Caco-2 (cell line): ENCODE measurements around the gene RSPO1. TPM values are rescaled to one million over a fixed set of nuclear protein-coding genes. Genes with fewer than 3 reads are reported as not detected.

Experiments
- BruUV-seq: library from RNA; stranded (reverse); fragments of 400-500 nt; replicated peaks from 2 replicates; lab custom pipeline; 2021; lab: Mats Ljungman, UMichigan
- CTCF ChIA-PET: fragments of 300-600 bp; sonication (Branson Sonifier 250); formaldehyde crosslinking; loops from one replicate; lab custom pipeline; 2022; ENCODE audit warnings: antibody characterized with exemption; lab: Charles Lee
- POLR2A ChIA-PET: fragments of 300-600 bp; sonication (Branson Sonifier 250); formaldehyde crosslinking; loops from one replicate; lab custom pipeline; 2022; ENCODE audit warnings: antibody characterized with exemption; lab: Charles Lee
- DNase-seq, 2 experiments: peaks; one replicate each; pipeline versions ENCODE4 v3.0.0 to v3.0.0-alpha.2; 2020 to 2022
- H3K27me3 ChIP-seq: replicated peaks from 2 replicates; pipeline ENCODE4 v1.6.0; 2011; ENCODE audit warnings: low read length; ENCODE audit not compliant: control insufficient read depth, insufficient read depth
- H3K36me3 ChIP-seq: 2 replicates; pipeline ENCODE4 v1.5.1; 2011; ENCODE audit warnings: low read length; ENCODE audit not compliant: control insufficient read depth, insufficient read depth
- H3K4me1 ChIP-seq: fragments of 250-450 bp; sonication (Bioruptor Pico); 2 replicates; pipeline ENCODE4 v1.5.1; 2020; ENCODE audit warnings: mild to moderate bottlenecking
- H3K4me3 ChIP-seq: 2 replicates; pipeline ENCODE4 v1.5.1; 2011; ENCODE audit warnings: low read depth, mild to moderate bottlenecking, control low read depth, low read length
- H3K9me3 ChIP-seq: fragments of 250-450 bp; sonication (Bioruptor Pico); 2 replicates; pipeline ENCODE4 v1.5.1; 2020; ENCODE audit warnings: mild to moderate bottlenecking, moderate library complexity
- H3K27ac Mint-ChIP-seq: one replicate; pipeline ENCODE4 v1.8.0; 2022; ENCODE audit warnings: mixed read lengths; ENCODE audit not compliant: unreplicated experiment
- H3K27me3 Mint-ChIP-seq: one replicate; pipeline ENCODE4 v1.8.0; 2022; ENCODE audit warnings: mixed read lengths; ENCODE audit not compliant: insufficient read depth, unreplicated experiment
- H3K36me3 Mint-ChIP-seq: one replicate; pipeline ENCODE4 v1.8.0; 2022; ENCODE audit warnings: mild to moderate bottlenecking, mixed read lengths; ENCODE audit not compliant: insufficient read depth, unreplicated experiment
- H3K4me1 Mint-ChIP-seq: one replicate; pipeline ENCODE4 v1.8.0; 2022; ENCODE audit warnings: low read depth, mixed read lengths; ENCODE audit not compliant: unreplicated experiment
- H3K4me3 Mint-ChIP-seq: one replicate; pipeline ENCODE4 v1.8.0; 2022; ENCODE audit warnings: mild to moderate bottlenecking, moderate library complexity, mixed read lengths; ENCODE audit not compliant: unreplicated experiment
- H3K9me3 Mint-ChIP-seq: one replicate; pipeline ENCODE4 v1.8.0; 2022; ENCODE audit warnings: mixed read lengths; ENCODE audit not compliant: unreplicated experiment
- CTCF ChIP-seq, 2 experiments: fragments of 200-600 bp in 1 of 2; IDR thresholded peaks; 1 replicate in 1 of 2; 2 replicates in 1 of 2; pipeline versions ENCODE4 v1.5.1 to v1.8.0; 2011 to 2022; ENCODE audit warnings: antibody characterized with exemption in 1 of 2, control low read depth in 1 of 2, inconsistent platforms in 1 of 2, low read depth in 1 of 2, low read length in 1 of 2, mild to moderate bottlenecking in 1 of 2, moderate library complexity in 1 of 2; ENCODE audit not compliant: insufficient read depth in 1 of 2, severe bottlenecking in 1 of 2, unreplicated experiment in 1 of 2
- intact Hi-C: fragments of 100-400 bp; cut with micrococcal nuclease; formaldehyde crosslinking; loops from one replicate; pipeline ENCODE4 v1.10.0; 2022; ENCODE audit not compliant: unreplicated experiment
- total RNA-seq: library from RNA; stranded (reverse); gene quantifications from 2 replicates; pipeline ENCODE4 v1.2.3, GENCODE V29; 2022

The RSPO1 gene
- total RNA-seq, 1 experiment from 2014 or later = not detected

- BruUV-seq = no TSS peak
- intact Hi-C loops = no loop called here
Measured at GRCh38 chr1:37671261-37671660, 36.6 kb upstream of the RSPO1 start.

GRCh38 chr1:37670133-37670532 lies 35.4 kb upstream of the RSPO1 start:
- DNase-seq = no peak
- Histone ChIP-seq H3K36me3 (no peaks in the 10 kb centered on the region), H3K9me3 (no peaks in the 10 kb centered on the region), H3K4me3 (no peak overlapping the region), H3K27me3 (no peaks in the 10 kb centered on the region), H3K4me1 (no peaks in the 10 kb centered on the region)
- ChIA-PET CTCF (no interaction called here), POLR2A (no interaction called here)
- TF ChIP-seq CTCF (IDR thresholded peaks at IDR 0.05; ENCODE audit: insufficient read depth in 1 of 2, low read depth in 1 of 2, low read length in 1 of 2, severe bottlenecking in 1 of 2, unreplicated experiment in 1 of 2) = no peak
- no peak overlapping the region for H3K27ac Mint-ChIP-seq
- H3K9me3 Mint-ChIP-seq = no peaks in the 10 kb centered on the region
- no peak overlapping the region for H3K4me3 Mint-ChIP-seq
- H3K36me3 Mint-ChIP-seq = no peaks in the 10 kb centered on the region
- no peaks in the 10 kb centered on the region for H3K4me1 Mint-ChIP-seq
- no TSS peak for BruUV-seq
- peaks cover 6% of the 10 kb centered on the region for H3K27me3 Mint-ChIP-seq
- intact Hi-C loops = no loop called here

More at GRCh38 chr1:37671261-37671660, 36.6 kb upstream of the RSPO1 start:
- no peak for TF ChIP-seq CTCF (IDR thresholded peaks at IDR 0.05; ENCODE audit: insufficient read depth in 1 of 2, low read depth in 1 of 2, low read length in 1 of 2, severe bottlenecking in 1 of 2, unreplicated experiment in 1 of 2)
- H3K4me1 Mint-ChIP-seq = no peaks in the 10 kb centered on the region
- H3K9me3 ChIP-seq = no peaks in the 10 kb centered on the region
- POLR2A ChIA-PET = no interaction called here
- CTCF ChIA-PET = no interaction called here
- no peaks in the 10 kb centered on the region for H3K4me1 ChIP-seq
- H3K9me3 Mint-ChIP-seq = no peaks in the 10 kb centered on the region
- H3K27me3 Mint-ChIP-seq = peaks cover 6% of the 10 kb centered on the region
- H3K27me3 ChIP-seq = no peaks in the 10 kb centered on the region
- no peak for DNase-seq
- no peak overlapping the region for H3K4me3 Mint-ChIP-seq
- H3K4me3 ChIP-seq = no peak overlapping the region
- no peaks in the 10 kb centered on the region for H3K36me3 ChIP-seq
- H3K36me3 Mint-ChIP-seq = no peaks in the 10 kb centered on the region
- H3K27ac Mint-ChIP-seq = no peak overlapping the region

GRCh38 chr1:37667023-37667671 lies 32.5 kb upstream of the RSPO1 start:
- no peak overlapping the region for H3K4me3 Mint-ChIP-seq
- no TSS peak for BruUV-seq
- no peak for TF ChIP-seq CTCF (IDR thresholded peaks at IDR 0.05; ENCODE audit: insufficient read depth in 1 of 2, low read depth in 1 of 2, low read length in 1 of 2, severe bottlenecking in 1 of 2, unreplicated experiment in 1 of 2)
- no peaks in the 10 kb centered on the region for H3K9me3 Mint-ChIP-seq
- CTCF ChIA-PET = interaction anchor here (0.6 kb wide), 1 partner anchor 135 kb away, joined by 5 read pairs; no protein-coding TSS in a partner anchor
- peaks cover 6% of the 10 kb centered on the region for H3K27me3 Mint-ChIP-seq
- Histone ChIP-seq H3K4me3 (no peak overlapping the region), H3K9me3 (no peaks in the 10 kb centered on the region), H3K27me3 (no peaks in the 10 kb centered on the region), H3K4me1 (no peaks in the 10 kb centered on the region), H3K36me3 (no peaks in the 10 kb centered on the region)
- H3K27ac Mint-ChIP-seq = no peak overlapping the region
- intact Hi-C loops = no loop called here
- no peaks in the 10 kb centered on the region for H3K36me3 Mint-ChIP-seq
- DNase-seq = no peak
- POLR2A ChIA-PET = no interaction called here
- H3K4me1 Mint-ChIP-seq = no peaks in the 10 kb centered on the region
